ENCODE data around the gene DHRSX. TPM values are rescaled to one million over a fixed set of nuclear protein-coding genes. Genes with fewer than 3 reads are reported as not detected.
"Not testable (repeated sequence)": the region's sequence is repeated elsewhere in the genome, so short reads cannot be mapped to it uniquely, and the experiment has no call there.

DHRSX gene
- total RNA-seq, 1 donor from 2014 or later: 18.5 TPM

DNA sequence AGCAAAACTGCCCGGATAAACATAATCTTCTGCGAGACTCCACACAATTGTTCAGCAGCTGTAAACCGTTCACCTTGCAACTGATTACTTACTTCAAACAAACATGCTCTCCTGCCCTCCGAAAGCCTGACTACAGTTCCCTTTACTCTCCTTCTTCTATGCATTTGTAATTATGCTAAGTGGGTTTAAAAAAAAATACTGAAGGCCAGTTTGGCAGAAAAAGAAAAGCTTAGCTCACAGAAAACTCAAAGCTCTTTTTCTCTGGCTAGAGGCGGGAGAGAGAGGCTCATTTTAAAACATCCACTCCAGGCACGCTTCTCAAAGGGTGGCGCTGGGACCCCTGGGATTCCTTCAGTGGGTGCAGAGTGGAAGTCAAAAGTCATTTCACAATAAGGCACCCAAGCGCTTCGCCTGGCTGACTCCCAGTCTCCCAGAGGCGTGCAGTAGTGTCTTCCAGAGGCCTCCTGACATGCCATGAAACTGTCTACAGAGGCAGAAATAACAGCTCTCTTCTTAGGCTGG is 1.9 kb downstream of the DHRSX start:
- DNase-seq (ENCODE audit: low spot score): no peak

DNA sequence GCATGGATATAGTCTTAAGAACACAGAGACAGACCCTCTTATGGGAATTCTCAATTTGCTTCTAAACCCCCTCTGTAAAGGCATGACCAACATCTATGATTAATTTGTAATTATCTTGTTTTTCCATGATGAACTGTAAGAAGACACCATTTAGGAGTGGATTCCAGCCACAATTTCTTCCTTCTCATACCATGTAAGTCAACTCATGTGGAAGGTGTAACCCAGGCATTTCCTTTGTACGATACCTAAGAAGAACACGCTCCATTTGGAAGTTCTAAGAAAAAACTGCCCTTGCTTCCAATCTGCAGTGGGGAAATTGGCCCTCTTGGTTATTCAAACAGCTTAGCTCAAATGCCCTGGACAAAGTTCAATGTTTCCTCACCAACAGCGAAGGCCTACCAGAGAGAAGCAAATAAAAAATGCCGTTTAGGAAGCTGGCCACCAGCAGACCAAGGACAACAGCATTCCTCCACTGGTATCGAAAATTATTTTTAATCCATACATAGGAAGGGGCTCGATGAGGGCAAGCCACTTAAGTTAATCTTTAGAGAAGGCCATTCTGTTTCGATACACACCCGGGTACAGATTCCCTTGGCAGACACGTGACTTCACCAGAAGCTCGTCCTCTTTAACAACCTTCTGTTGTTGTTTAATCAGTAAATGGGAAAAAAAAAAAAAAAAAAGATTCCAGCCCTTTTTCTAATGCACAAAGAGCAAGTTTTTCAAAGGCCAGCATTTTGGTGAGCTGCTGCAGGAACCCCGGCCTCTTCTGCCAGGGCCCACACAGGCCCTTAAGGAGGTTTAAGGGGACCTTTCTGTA is 2.6 kb downstream of the DHRSX start:
- DNase-seq (ENCODE audit: low spot score): no peak

GRCh38 chrX:2495595-2495994 is 5.2 kb downstream of the DHRSX start:
- DNase-seq (ENCODE audit: low spot score): no peak

- no peak for DNase-seq (ENCODE audit: low spot score)
Observed at GRCh38 chrX:2492531-2493218, 8.1 kb downstream of the DHRSX start.

DNA sequence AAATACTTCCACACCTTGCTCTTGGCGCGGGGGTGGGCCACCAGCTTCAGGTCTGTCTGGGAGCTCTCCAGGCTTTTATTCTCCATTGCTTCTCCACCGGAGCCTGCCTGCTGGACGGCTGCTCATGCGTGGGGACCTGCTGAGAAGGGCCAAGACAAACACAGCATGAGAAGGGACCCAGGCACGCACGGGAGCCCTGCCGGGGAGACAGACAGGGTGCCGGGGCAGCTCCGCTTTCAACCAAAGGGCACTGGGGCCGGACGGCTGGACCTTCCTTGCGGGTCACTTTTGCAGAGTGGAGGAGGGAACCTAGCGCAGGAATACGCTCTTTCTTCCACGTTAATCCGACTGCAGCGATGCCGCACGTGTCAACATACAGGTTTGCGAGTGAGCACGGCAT is 10.1 kb downstream of the DHRSX start:
- DNase-seq (ENCODE audit: low spot score): no peak

DNA sequence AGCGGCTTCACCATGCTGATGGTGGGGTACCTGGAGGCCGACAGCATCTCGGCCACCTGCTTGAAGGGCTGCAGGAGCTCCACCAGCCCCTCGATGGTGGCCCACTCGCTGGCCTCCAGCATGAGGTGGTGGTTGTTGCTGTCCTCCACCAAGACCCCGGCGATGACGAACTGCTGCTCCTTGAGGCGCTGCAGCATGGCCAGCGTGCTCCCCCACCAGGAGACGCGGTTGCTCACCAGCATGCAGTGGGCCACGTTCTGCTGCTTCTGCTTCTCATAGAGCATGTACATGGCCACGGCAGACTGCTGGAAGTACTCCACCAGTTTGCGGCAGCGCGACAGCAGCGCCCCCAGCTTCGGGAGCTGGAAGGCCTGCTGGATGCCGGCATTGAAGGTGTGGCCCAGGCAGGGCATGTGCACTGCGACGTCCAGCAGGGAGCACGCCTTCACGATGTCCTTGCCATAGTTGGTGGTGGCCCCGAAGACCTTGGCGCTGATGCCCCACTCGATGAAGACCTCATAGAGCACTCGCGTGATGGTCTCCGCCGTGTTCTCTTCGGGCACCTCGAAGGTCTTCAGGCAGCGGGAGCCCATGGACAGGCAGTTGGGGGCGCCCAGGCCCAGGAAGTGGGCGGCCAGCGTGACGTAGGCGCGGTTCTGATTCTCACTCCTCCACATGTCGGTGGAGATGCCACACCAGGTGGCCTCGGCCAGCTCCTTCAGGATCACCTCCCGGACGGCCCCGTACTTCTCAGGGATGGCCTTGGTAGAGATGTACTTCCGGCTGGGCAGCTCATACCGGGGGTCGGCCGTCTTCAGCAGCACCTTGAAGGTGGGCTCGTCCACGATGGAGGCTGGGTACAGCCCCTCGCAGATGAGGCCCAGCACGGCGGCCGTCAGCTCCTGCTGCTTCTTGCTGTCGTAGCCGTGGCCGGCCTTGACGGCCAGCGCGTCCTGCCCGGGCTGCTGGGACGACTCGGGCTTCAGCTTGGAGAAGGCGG is 11.0 kb downstream of the DHRSX start:
- DNase-seq (ENCODE audit: low spot score): no peak

DNA sequence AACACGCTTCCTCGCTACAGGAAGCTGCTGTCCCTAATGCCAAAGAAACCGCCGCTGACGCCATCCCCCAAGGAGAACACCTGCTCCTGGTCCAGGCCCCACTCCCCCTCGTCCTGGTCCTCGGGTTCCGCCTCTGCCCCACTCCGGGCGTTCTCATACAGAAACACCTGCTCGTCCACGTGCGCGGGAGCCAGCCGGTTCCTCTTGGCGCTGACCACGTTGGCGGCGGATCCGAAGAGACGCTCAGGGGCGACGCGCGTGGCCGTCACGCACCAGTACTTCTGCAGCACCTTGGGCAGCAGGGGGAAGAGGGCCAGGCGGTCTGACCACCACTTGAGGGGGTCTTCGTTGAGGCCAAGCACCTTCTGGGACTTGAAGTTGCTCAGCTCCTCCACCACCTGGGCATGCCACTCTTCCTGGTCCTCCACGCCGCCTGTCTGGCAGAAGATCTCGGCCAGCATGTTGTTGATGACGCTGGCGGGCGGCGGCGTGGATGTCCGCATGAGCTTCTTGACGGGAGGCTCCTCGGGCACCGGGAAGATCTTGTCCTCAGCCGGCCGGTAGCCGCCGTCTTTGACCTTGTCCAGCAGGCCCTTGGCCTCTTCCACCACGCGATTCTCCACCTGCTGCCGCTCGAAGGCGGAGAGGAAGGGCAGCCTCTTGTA is 12.0 kb downstream of the DHRSX start:
- no peak for DNase-seq (ENCODE audit: low spot score)

DNA sequence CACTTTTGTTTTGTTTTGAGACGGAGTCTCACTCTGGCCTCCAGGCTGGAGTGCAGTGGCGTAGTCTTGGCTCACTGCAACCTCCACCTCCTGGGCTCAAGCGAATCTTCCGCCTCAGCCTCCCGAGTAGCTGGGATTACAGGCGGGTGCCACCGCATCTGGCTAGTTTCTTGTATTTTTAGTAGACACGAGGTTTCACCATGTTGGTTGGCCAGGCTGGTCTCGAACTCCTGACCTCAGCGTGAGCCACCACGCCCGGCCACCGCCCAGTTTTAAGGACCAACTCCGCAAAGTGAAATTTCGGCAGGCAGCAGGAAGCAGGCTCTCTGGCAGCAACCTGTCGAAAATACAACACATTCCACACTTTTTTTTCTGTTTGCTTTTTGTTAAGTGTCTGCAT is 13.4 kb downstream of the DHRSX start:
- no peak for DNase-seq (ENCODE audit: low spot score)

DNA sequence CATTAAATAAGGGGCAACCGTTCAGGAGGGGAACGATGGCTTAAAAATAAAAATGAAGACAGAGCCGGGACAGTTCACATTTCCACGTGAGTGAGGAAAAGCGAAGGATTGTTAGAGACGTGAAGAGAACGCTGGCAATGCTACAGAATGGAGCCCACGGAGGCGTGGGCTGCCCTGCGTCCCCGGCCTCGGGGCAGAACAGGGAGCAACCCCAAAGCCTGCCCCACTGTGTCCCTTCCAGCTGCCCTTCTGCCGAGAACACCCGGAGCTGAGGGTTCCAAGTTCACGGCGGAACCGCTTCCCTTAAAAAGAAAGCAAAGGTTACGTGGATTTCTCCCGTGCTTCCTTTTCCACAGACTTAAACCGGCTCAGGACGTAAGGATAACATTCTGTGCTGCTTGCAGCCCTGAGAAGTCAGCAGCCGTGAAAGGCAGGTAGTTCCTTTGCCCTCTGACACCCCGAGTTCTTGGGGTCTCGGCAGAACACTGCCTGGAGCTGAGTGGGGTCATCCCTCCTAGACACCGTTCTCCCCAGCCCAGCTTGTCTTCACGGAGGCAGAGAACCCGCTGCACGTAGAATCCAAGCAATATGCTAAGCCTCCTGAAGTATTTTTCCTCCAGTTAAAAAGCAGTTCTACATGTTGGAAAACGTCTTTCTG is 14.2 kb downstream of the DHRSX start:
- DNase-seq (ENCODE audit: low spot score): no peak

GRCh38 chrX:2485789-2486345 is 14.9 kb downstream of the DHRSX start:
- DNase-seq (ENCODE audit: low spot score): no peak

- DNase-seq (ENCODE audit: low spot score): no peak
Observed at GRCh38 chrX:2484721-2485648, 15.8 kb downstream of the DHRSX start.

GRCh38 chrX:2484256-2484655 is 16.5 kb downstream of the DHRSX start:
- no peak for DNase-seq (ENCODE audit: low spot score)

GRCh38 chrX:2483398-2484060 is 17.2 kb downstream of the DHRSX start:
- DNase-seq (ENCODE audit: low spot score): no peak

DNA sequence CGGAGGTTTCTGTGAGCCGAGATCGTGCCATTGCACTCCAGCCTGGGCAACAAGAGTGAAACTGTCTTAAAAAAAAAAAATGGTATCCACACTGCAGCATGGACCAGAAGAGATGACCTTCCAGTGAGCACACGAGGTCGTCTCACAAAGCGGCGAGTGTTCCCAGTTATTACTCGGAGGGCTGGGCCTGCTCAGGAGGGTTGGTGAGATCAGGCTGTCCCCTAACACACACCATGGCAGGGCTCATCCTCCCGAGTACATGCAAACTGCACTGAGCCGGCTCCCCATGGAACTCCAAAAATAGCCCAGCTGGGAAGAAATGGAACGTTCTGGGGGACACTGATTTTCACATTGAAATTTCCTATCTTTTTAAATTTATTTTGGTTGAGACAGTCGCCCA is 19.2 kb downstream of the DHRSX start:
- not testable (repeated sequence) for DNase-seq (ENCODE audit: low spot score)

GRCh38 chrX:2479982-2480381 is 20.8 kb downstream of the DHRSX start:
- DNase-seq (ENCODE audit: low spot score): not testable (repeated sequence)

DNA sequence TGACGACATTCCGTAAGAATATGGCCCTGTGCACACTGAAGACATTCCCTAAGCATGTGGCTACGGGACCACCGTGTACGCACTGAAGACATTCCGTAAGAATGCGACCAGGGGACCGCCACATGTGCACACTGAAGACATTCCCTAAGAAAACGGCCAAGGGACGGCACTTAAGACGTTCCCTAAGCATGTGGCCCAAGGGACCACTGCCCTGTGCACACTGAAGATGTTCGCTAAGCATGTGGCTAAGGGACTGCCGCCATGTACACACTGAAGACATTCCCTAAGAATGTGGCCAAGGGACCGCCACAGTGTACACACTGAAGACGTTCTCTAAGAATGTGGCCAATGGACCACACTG is 21.4 kb downstream of the DHRSX start:
- DNase-seq (ENCODE audit: low spot score): no peak

DNA sequence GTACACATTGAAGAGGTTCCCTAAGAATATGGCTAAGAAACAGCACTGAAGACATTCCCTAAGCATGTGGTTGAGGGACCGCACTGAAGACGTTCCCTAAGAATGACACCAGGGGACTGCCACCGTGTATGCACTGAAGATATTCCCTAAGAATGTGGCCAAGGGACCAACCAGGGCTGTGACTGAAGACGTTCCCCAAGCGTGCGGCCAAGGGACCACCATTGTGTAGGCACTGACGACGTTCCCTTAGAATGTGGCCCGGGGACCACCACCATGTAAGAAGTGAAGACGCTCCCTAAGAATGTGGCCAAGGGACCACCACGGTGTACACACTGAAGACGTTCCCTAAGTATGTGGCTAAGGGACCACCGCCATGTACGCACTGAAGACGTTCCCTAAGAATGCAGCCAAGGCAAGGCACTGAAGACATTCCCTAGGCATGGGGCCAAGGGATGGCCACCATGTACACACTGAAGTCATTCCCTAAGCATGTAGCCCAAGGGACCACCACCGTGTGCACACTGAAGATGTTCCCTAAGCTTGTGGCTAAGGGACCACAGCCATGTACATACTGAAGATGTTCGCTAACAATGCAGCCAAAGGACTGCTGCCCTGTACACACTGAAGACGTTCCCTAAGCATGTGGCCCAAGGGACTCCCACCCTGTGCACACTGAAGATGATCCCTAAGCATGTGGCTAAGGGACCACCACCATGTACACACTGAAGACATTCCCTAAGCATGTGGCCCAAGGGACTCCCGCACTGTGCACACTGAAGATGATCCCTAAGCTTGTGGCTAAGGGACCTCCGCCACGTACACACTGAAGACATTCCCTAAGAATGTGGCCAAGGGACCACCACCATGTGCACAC is 22.0 kb downstream of the DHRSX start:
- DNase-seq (ENCODE audit: low spot score): no peak

DNA sequence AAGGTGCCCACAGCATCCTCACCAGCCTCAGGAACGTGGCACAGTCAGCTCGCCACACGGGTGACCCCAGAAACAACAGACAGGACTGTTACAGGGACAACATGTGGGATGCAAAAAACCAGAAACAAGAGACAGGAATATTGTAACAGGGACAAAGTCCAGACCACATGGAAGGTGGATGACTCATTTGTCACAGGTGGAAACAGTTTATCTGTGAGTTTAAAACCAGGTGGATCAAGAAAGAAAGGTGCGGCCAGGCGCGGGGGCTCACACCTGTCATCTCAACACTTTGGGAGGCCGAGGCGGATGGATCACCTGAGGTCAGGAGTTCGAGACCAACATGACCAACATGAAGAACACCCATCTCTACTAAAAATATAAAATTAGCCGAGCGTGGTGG is 23.5 kb downstream of the DHRSX start:
- DNase-seq (ENCODE audit: low spot score): not testable (repeated sequence)

Measured in ureter (tissue), 1 donor.